HG03025 (cell line): ENCODE data around the gene CDK11A.
"Not testable (repeated sequence)": the region's sequence is repeated elsewhere in the genome, so short reads cannot be mapped to it uniquely, and the experiment has no call there.

Experiments
- ATAC-seq: cut with Tn5 transposase; IDR thresholded peaks from one replicate; pipeline ENCODE4 v1.9.1; 2021; ENCODE audit warnings: mild to moderate bottlenecking, moderate library complexity; ENCODE audit not compliant: unreplicated experiment, low FRiP score

CDK11A gene

DNA sequence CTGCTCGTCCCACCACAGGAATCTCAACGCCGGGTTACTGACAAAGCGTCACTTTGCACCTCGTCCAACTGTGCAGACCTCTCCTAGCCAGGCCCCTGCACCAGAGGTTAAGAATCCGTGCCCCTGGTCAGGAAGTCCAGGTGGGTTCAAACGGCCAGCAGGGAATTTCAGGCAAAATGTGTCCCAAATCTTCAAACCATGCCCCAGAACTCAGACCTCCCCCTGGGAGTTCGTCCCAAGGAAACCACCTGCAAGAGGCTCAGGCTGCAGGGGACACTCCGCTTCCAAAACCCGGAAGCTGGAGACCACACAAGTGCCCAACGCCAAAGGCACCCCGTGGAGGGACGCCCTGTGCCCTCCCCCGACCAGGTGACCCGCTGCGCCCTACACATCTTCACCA, 32.7 kb downstream of the CDK11A start:
- ATAC-seq: not testable (repeated sequence)

GRCh38 chr1:1689526-1689925, 34.6 kb downstream of the CDK11A start:
- ATAC-seq: not testable (repeated sequence)

GRCh38 chr1:1687846-1688245, 36.3 kb downstream of the CDK11A start:
- no peak for ATAC-seq

DNA sequence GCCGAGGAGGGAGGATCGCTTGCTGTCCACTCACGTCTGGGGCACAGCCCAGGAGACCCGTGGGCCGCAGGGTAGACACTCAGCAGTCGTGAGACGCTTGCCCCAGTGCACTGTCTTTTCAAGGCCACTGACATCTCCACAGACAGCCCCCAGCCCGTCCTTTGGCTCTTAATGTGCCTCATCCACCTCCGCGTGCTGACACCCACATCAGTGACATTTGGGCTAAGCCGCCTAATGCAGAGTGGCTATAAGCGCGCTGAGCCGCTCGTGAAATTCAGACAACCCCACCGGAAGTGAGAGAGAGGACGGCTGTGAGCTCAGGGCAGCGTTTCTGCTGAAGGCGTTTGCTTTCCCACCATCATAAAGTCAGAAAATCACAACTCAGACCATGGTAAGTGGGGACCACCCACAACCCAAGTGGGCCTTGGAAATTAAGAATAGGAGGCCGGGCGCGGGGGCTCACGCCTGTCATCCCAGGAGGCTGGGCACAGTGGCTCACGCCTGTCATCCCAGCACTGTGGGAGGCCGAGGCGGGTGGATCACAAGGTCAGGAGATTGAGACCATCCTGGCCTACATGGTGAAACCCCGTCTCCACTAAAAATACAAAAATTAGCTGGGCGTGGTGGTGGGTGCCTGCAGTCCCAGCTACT, 40.0 kb downstream of the CDK11A start:
- no peak for ATAC-seq

- ATAC-seq: no peak
Observed at GRCh38 chr1:1683104-1683905, 40.9 kb downstream of the CDK11A start.

DNA sequence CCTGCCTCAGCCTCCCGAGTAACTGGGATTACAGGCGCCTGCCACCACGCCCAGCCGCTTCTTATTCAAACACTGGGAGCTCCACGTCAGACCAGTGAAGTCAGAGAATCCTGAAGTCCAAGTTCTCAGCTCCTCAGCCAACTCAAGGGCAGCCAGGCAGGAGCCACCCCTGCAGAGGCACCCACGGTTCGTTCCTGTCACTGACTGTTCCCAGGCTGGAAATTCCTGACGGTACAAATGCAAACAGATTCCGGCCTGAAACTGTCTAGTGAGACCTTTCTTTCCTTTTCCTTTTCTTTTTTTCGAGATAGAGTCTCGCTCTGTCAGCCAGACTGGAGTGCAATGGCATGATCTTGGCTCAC, 43.3 kb downstream of the CDK11A start:
- ATAC-seq: no peak

- no peak for ATAC-seq
Observed at GRCh38 chr1:1680031-1680911, 43.9 kb downstream of the CDK11A start.

- no peak for ATAC-seq
Observed at GRCh38 chr1:1678581-1679380, 45.4 kb downstream of the CDK11A start.

DNA sequence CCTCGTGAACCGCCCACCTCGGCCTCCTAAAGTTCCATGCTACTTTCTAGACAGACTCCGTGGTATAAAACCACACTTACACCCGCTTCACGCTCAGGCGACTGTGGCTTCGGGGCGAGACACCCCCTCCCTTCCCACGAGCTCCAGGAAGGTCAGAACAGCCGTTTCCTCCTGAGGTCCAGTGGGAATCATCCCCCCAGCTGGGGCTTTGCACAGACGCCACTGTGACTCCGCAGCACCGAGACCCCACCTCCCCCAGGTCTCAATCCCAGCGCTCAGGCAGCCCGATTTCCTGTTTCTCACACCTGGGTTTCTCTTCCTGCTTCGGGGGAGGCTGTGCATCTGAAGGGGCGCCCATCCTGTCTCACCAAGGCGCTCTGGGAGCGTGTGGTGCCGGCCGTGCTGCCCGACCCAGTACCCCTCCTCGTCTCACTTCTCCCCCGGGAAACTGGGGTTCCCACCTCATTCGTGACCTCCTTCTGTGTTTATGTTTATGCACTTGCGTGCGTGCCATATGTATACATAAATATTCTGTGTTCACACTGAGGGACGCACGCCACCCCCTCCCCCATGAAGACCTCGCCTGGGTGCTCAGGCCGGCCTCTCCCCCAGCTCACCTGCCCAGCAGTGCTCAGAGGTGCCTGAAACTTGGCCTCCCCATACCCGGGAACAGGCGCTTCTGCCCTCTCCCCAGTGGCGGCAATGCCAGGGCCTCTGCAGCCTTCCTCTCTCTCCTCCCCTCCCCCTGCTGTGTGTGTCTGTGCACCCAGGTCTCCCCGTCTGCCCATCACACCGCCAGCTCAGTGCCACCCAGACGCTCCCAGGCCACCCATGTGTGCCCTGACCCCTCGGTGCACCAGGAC, 46.2 kb downstream of the CDK11A start:
- ATAC-seq: peak; percentile 36

DNA sequence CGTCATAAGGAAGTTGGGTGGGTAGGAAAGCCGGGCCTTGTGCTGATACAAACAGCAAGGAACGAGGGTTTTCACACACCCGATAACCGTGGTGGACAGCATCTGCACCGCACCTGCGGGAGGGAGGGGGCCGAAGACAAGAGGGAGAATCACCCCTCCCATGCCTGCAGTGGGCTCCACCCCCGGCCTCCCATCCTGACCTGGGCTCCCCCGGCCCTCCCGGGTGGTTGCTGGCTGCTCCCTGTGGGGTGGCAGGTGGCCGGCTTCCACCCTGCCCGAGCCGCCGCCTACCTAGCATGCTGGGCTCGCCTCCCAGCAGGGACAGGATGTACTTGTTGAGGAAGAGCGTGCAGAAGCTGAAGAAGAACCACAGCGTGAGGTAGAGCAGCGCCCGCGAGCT, 48.1 kb downstream of the CDK11A start:
- ATAC-seq: not testable (repeated sequence)

DNA sequence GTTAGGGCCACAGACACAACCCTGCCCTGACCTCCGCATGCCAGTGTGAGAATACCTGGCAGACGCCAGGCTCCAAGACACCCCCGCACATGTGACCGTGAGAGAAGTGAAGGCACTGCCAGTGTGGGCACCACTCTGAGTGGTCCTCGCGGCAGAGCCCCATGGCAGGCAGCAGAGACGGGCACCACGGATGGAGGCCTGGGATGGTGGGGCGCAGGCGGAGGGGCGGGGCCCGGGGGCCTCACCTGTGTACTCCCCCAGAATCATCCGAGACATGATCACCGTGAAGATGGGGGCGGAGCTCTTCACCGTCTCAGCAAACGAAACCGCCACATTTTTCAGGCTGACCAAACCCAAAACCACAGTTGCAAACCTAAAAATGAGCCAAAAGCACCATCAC, 48.9 kb downstream of the CDK11A start:
- not testable (repeated sequence) for ATAC-seq

GRCh38 chr1:1674806-1675205, 49.4 kb downstream of the CDK11A start:
- ATAC-seq: not testable (repeated sequence)

GRCh38 chr1:1672181-1672965, 51.8 kb downstream of the CDK11A start:
- no peak for ATAC-seq

DNA sequence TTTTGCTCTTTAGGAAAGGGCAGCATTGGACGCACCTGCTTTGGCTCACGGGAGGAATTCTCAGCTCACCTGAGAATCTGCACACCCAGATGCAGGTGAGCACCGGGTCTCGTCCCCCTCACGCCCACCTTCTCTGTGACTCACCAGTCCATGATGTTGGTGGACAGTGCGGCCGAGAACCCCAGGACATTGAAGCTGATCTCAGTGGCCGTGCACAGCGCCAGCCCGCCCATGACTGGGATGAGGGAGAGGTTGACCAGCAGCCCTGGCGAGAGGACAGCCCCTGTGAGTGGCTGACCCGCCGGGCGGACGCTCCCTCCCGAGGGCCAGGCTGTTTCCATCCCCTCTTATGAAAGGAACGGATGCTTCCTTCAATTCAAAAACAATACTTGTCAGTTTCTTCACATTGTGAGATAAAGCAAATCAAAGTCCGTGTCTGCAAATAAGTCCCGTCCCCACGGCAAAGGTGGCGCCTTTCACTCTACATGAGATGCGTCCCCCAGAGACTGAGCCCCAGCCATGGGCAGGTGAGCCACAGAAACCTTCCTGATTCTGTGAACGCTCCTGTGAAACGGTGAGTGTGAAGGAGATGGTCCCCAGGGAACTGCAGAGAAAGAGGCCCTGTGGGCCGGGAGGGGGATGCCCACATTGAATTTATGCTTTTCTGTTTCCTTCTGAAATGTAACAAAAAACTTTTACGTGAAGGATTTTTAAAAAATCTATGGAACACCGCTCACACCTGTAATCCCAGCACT, 52.6 kb downstream of the CDK11A start:
- no peak for ATAC-seq

DNA sequence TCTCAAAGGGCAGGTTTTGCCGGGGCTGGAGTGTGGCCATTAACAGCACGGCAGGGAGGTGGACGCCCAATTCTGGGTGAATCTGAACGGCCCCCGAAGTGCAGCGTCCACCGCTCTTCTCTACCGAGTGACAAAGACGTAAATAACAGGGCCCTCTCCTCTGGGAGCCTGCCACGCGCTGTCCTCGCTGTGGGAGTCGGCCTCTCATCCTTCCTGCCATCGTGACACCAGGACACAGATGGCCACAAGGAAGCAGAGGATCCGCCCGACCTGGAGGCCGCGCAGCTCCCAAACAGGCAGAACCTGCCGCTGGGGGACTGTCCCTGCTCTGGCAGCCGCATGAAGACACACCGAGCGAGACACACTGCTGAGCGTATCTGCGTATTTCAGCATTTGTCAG, 53.3 kb downstream of the CDK11A start:
- no peak for ATAC-seq

DNA sequence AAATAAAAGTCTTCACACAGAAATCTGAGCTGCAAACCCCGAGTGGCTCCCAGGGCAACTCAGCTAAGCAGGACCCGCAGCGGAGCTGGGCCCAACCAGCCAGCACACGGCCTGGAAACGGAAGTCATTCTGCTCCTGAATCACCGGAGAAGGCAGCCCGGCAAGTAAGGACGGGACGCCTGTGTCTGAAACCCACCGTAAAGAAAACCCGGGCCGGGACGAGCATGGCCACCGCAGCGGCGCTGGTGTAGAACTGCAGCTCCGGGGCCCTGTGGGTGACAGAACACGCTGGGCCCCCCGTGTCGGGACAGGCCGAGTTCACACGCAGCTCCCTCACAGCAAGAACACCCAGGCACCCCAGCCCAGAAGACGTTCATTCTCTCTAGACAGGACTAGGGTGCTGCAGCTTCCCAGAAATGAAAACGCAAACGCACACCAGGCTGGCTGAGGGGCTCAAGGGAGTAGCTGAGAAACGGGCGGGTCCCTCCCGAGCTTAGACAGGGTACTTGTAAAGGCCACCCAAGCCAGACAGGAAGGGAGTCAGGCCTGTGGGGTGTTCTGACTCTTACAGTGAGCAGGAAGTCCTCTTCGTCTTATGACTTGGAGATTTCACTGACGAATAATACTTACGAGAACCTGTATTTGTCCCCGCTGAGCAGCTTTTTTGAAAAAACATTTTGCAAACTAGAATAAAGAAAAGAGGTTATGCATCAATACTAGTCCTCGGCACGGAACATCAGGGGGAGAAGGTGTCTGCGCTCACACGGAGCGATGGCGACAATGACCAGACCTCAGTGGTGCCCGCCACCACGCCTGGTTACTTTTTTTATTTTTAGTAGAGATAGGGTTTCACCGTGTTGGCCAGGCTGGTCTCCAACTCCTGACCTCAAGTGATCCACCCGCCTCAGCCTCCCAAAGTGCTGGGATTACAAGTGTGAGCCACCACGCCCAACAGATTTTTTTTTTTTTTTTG, 54.4 kb downstream of the CDK11A start:
- ATAC-seq: no peak

DNA sequence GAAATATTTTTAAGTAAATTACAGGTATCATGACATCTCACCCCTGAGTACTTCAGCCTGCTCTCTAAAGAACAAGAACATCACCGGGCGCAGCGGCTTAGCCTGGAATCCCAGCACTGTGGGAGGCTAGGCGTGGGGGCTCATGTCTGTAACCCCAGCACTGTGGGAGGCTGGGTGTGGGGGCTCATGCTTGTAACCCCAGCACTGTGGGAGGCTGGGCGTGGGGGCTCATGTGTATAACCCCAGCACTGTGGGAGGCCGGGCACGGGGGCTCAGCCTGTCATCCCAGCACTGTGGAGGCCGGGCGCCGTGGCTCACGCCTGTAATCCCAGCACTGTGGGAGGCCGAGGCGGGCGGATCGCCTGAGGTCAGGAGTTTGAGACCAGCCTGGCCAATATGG, 57.6 kb downstream of the CDK11A start:
- no peak for ATAC-seq
